ENCODE results near the gene GGA1.

DNA sequence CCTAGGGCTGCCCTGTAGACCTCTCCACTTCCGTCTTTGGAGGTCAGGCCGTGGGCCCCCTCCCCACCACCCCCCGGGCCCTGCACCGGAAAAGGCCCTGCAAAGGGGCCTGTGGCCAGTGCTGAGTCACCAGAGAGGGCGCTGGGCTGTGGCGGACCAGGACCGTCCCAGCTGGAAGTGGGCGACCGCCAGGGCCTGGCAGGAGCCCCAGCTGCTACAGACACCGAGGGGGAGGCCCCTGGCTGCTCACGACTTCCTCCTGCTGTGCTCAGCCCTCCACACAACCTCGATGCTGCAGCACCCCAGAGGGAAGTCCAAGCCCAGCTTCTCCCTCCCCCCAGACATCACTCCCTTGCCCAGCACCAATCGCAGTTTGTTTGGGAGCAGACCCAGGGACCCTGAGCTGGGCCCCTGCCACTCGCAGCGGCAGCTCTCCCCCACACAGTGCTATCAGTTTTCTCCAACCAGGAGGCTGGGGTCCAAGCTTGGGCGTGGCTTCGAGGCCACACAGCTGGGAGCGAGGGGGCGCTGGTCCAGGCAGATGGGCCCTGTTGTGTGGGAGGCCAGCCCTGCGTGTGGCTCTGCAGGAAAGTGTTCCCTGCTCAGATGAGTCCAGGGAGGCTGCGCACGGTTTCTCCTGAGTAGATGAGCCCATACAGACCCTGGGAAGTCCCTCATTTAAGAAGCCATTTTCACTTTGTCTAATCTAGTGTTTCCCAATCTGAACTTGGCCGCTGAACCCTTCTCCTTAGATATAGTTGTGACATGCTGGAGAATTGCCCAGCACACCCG is 25.2 kb downstream of the GGA1 start:
- TF ChIP-seq POLR2AphosphoS5 (IDR thresholded peaks at IDR 0.05) (no peak), CTCF (IDR thresholded peaks at IDR 0.05) (peak in 2 of 4 experiments; percentile 21 to 28)

Measured in prostate gland (tissue), 2 donors.